ENCODE measurements around the gene CDCA7L. TPM values are rescaled to one million over a fixed set of nuclear protein-coding genes. Genes with fewer than 3 reads are reported as not detected.

Gene CDCA7L
- total RNA-seq, 1 experiment from 2014 or later: 107 TPM

GRCh38 chr7:21962677-21963076, 17.0 kb upstream of the CDCA7L start:
- Histone ChIP-seq H2AFZ (ENCODE audit: low read depth, low read length, poor library complexity, severe bottlenecking) (no peak overlapping the region), H3K79me2 (ENCODE audit: insufficient read depth, low read length) (no peaks in the 10 kb centered on the region), H3K36me3 (ENCODE audit: control insufficient read depth in 1 of 2, insufficient read depth in 2 of 2, low read length in 2 of 2) (no peaks in the 10 kb centered on the region), H3K4me3 (replicated peaks in 1 of 2; ENCODE audit: low read depth in 1 of 2, low read length in 2 of 2) (no peak overlapping the region), H3K4me2 (ENCODE audit: low read length) (no peak overlapping the region), H3K9me3 (ENCODE audit: control insufficient read depth in 1 of 2, insufficient read depth in 1 of 2, low read depth in 1 of 2, low read length in 2 of 2) (no peaks in the 10 kb centered on the region), H3K4me1 (ENCODE audit: control insufficient read depth in 1 of 2, insufficient read depth in 2 of 2, low read length in 2 of 2) (peaks cover 0 to 10% of the 10 kb centered on the region in 2 experiments; a peak in 2 of 4 replicates), H3K9me2 (ENCODE audit: insufficient read depth) (no peaks in the 10 kb centered on the region), H3K27ac (ENCODE audit: low read depth, low read length) (no peak overlapping the region), H3K9ac (ENCODE audit: low read length) (no peak overlapping the region), H4K20me1 (ENCODE audit: insufficient read depth) (no peaks in the 10 kb centered on the region), H3K27me3 (ENCODE audit: insufficient read depth, low read length) (no peaks in the 10 kb centered on the region)
- intact Hi-C loops (cut with micrococcal nuclease): no loop called here
- ChIA-PET POLR2A (interaction anchor here (1.1 to 1.3 kb wide), 3 partner anchors 8 to 13 kb away, joined by 3 to 5 read pairs (median 3); no protein-coding TSS in a partner anchor), RAD21 (ENCODE audit: low non-redundant PET in 1 of 2, low total read pairs in 2 of 2, uncharacterized antibody in 2 of 2, unreplicated experiment in 2 of 2) (no interaction called here), CTCF (no interaction called here)
- no peak for TF ChIP-seq CTCF (IDR thresholded peaks at IDR 0.05 in 2 of 3, conservative IDR thresholded peaks at IDR 0.05 in 1 of 3; ENCODE audit: borderline replicate concordance in 1 of 3, insufficient read depth in 1 of 3, low read depth in 2 of 3, low read length in 2 of 3)
- TF ChIP-seq ZNF274 (IDR thresholded peaks at IDR 0.05; ENCODE audit: low read depth, low read length): no peak
- no peak for TF ChIP-seq EZH2 (IDR thresholded peaks at IDR 0.05)
- TF ChIP-seq REST (IDR thresholded peaks at IDR 0.05; ENCODE audit: low read depth): no peak
- TF ChIP-seq ATF3 (IDR thresholded peaks at IDR 0.05): no peak
- no TSS peak for BruUV-seq (replicated peaks)
- DNase-seq (ENCODE audit: low read depth, low spot score): no peak
- ATAC-seq: no peak
